ENCODE measurements around the gene STARD3NL. TPM values are rescaled to one million over a fixed set of nuclear protein-coding genes. Genes with fewer than 3 reads are reported as not detected.
"Not testable (repeated sequence)": the region's sequence is repeated elsewhere in the genome, so short reads cannot be mapped to it uniquely, and the experiment has no call there.

STARD3NL gene
- total RNA-seq, 1 donor from 2014 or later = 19.7 TPM

DNA sequence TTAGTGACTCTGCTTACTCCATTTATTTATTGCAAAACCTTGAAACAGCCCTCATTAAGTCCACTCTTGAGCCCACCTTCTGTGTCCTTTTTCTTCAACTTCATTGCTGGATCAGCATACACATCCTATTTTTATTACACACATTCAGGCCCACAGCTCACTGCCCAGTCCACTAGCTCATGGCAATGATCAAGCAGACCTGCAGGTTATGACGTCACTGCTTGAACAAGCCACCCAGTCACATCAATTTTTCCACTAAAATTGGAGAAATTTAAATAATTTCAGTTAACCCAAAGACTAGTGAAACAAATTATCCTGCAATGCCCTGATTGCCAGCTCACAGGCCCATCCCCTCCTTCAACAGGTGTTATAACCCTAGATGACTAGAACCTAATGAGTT is 16.0 kb upstream of the STARD3NL start:
- no peak overlapping the region for H3K4me3 ChIP-seq
- no peaks in the 10 kb centered on the region for H3K36me3 ChIP-seq
- DNase-seq (ENCODE audit: low spot score in 2 of 2) = no peak
- no peaks in the 10 kb centered on the region for H3K4me1 ChIP-seq
- no peak for TF ChIP-seq CTCF (IDR thresholded peaks at IDR 0.05)
- intact Hi-C loops (cut with DNase I) = no loop called here
- H3K27me3 ChIP-seq = no peaks in the 10 kb centered on the region
- no peak overlapping the region for H3K27ac ChIP-seq
- no peaks in the 10 kb centered on the region for H3K9me3 ChIP-seq

- Histone ChIP-seq H3K27me3 (no peaks in the 10 kb centered on the region), H3K9me3 (no peaks in the 10 kb centered on the region), H3K4me3 (no peak overlapping the region), H3K4me1 (no peaks in the 10 kb centered on the region), H3K36me3 (no peaks in the 10 kb centered on the region), H3K27ac (no peak overlapping the region)
- TF ChIP-seq CTCF (IDR thresholded peaks at IDR 0.05) = no peak
- no peak for DNase-seq (ENCODE audit: low spot score in 2 of 2)
- intact Hi-C loops (cut with DNase I) = no loop called here
These were observed 14.4 kb upstream of the STARD3NL start for GRCh38 chr7:38163671-38164070.

GRCh38 chr7:38168890-38169570 is 9.0 kb upstream of the STARD3NL start:
- Histone ChIP-seq H3K4me3 (no peak overlapping the region), H3K36me3 (no peaks in the 10 kb centered on the region), H3K27ac (no peak overlapping the region), H3K9me3 (no peaks in the 10 kb centered on the region), H3K27me3 (no peaks in the 10 kb centered on the region), H3K4me1 (peaks cover 0 to 4% of the 10 kb centered on the region in 2 donors)
- no peak for DNase-seq (ENCODE audit: low spot score in 2 of 2)
- intact Hi-C loops (cut with DNase I) = no loop called here
- TF ChIP-seq CTCF (IDR thresholded peaks at IDR 0.05) = no peak

GRCh38 chr7:38169847-38170246 is 8.2 kb upstream of the STARD3NL start:
- no peak for TF ChIP-seq CTCF (IDR thresholded peaks at IDR 0.05)

GRCh38 chr7:38171623-38172391 is 6.2 kb upstream of the STARD3NL start:
- Histone ChIP-seq H3K36me3 (no peaks in the 10 kb centered on the region), H3K4me1 (peaks cover 0 to 4% of the 10 kb centered on the region in 2 donors), H3K27ac (no peak overlapping the region), H3K4me3 (no peak overlapping the region), H3K9me3 (no peaks in the 10 kb centered on the region), H3K27me3 (no peaks in the 10 kb centered on the region)
- no peak for TF ChIP-seq CTCF (IDR thresholded peaks at IDR 0.05)
- intact Hi-C loops (cut with DNase I) = no loop called here
- no peak for DNase-seq (ENCODE audit: low spot score in 2 of 2)

More at GRCh38 chr7:38169847-38170246, 8.2 kb upstream of the STARD3NL start:
- Histone ChIP-seq H3K4me1 (peaks cover 0 to 4% of the 10 kb centered on the region in 2 donors), H3K27ac (peak overlapping the region in 1 of 2 donors; percentile 8), H3K36me3 (no peaks in the 10 kb centered on the region), H3K4me3 (no peak overlapping the region), H3K9me3 (no peaks in the 10 kb centered on the region), H3K27me3 (no peaks in the 10 kb centered on the region)
- intact Hi-C loops (cut with DNase I) = no loop called here
- peak; percentile 64 to 68 for DNase-seq (ENCODE audit: low spot score in 2 of 2)

DNA sequence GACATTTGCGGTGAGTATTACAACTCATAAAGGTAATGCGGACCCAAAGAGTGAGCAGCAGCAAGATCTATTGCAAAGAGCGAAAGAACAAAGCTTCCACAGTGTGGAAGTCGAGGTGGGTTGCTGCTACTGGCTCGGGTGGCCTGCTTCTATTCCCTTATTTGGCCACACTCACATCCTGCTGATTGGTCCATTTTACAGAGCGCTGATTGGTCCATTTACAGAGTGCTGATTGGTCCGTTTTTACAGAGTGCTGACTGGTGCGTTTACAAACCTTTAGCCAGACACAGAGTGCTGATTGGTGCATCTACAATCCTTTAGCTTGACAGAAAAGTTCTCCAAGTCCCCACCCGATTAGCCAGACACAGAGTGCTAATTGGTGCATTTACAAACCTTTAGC is 2.5 kb upstream of the STARD3NL start:
- H3K27me3 ChIP-seq; H3K27ac ChIP-seq; H3K9me3 ChIP-seq; H3K36me3 ChIP-seq; DNase-seq (ENCODE audit: low spot score in 2 of 2); H3K4me1 ChIP-seq; H3K4me3 ChIP-seq: not testable (repeated sequence)
- intact Hi-C loops (cut with DNase I) = loop anchor here (5.0 kb wide), 1 partner anchor 978 kb away; no protein-coding TSS in a partner anchor
